Right cardiac atrium (tissue), 5 donors: ENCODE results near the gene EEF1A2. TPM values are rescaled to one million over a fixed set of nuclear protein-coding genes. Genes with fewer than 3 reads are reported as not detected.
A peak's percentile ranks its signal among the peaks of the same experiment; 100 is the strongest.

Source experiments
- ATAC-seq, 2 donors: fragments of 200-7000 bp; cut with Tn5 transposase; one replicate each; pipeline versions ENCODE4 v1.8.0 to v1.9.1; 2020; ENCODE audit warnings: moderate library complexity in 2 of 2, mild to moderate bottlenecking in 1 of 2
- DNase-seq, 3 donors: peaks; one replicate each; pipeline ENCODE4 v3.0.0-alpha.2; 2020
- H3K27ac ChIP-seq: one replicate; pipeline ENCODE4 v1.5.1; 2013; ENCODE audit warnings: mild to moderate bottlenecking, low read length, control low read depth, moderate library complexity
- H3K27me3 ChIP-seq: one replicate; pipeline ENCODE4 v1.6.1; 2013; ENCODE audit not compliant: control insufficient read depth, insufficient read depth
- H3K4me1 ChIP-seq: one replicate; pipeline ENCODE4 v1.6.1; 2013; ENCODE audit warnings: low read length; ENCODE audit not compliant: control insufficient read depth, insufficient read depth
- H3K4me3 ChIP-seq: one replicate; pipeline ENCODE4 v1.5.1; 2013; ENCODE audit warnings: low read length, control low read depth
- H3K9me3 ChIP-seq: one replicate; pipeline ENCODE4 v1.6.1; 2013; ENCODE audit warnings: low read length; ENCODE audit not compliant: control insufficient read depth
- WGBS: extraction: QIAGEN DNeasy Blood & Tissue Kit; methylation state at CpG from one replicate; pipeline ENCODE4 v1.1.7; 2013; 5-methylcytosine and 5-hydroxymethylcytosine counted together
- intact Hi-C, 4 donors: fragments of 100-400 bp; cut with DNase I; formaldehyde crosslinking; loops; one replicate each; pipeline versions ENCODE4 v1.11.0 to v1.14.0; 2022 to 2023
- long read RNA-seq, 4 donors: library from polyadenylated mRNA; unstranded; transcript quantifications; one replicate each; pipeline ENCODE4 v2.0.0, GENCODE V29; 2020 to 2021
- polyA plus RNA-seq: library from polyadenylated mRNA; stranded (reverse); fragments of 200-250 nt; gene quantifications from one replicate; pipeline ENCODE4 v1.2.3, GENCODE V29; 2013
- total RNA-seq, 4 donors: library from RNA; stranded (reverse); fragmentation: NEBNext Ultra II Directional; extraction: Animal tissue kit (Norgen Biotek cat#: 25700); gene quantifications; one replicate each; pipeline ENCODE4 v1.2.1, GENCODE V29; 2021
- donor health status: healthy with polysubstance abuse.
- donor health status: DM: no; HTN: yes; CAD: no.
- donor health status: DM: no; HTN: no; CAD: no.
- donor health status: DM: no; HTN: yes; CAD: no; lungs with severe emphysema.
- donor health status: DM: yes; HTN: yes; CAD: no.

EEF1A2 gene
- total RNA-seq (1,000 to 10,000 TPM in 1 of 4 donors, 100 to 1,000 TPM in 3; 701 to 1,033 (median 894) TPM), polyA plus RNA-seq (952 TPM)
- long read RNA-seq, donor 1, transcript EEF1A2-201 (8 exons, 2,014 nt) = major isoform, 1,624 of 1,965 reads
- long read RNA-seq, donor 1, partial matches to known transcripts = 276 of 1,965 reads
- long read RNA-seq, donor 1, other reads (novel, unspliced or antisense) = 65 of 1,965 reads
- long read RNA-seq, donor 2, transcript EEF1A2-201 (8 exons, 2,014 nt) = major isoform, 941 of 1,086 reads
- long read RNA-seq, donor 2, partial matches to known transcripts = 110 of 1,086 reads
- long read RNA-seq, donor 2, other reads (novel, unspliced or antisense) = 35 of 1,086 reads
- long read RNA-seq, donor 3, partial matches to known transcripts = 6 of 11 reads
- long read RNA-seq, donor 3, other reads (novel, unspliced or antisense) = 2 of 11 reads
- long read RNA-seq, donor 4, transcript EEF1A2-201 (8 exons, 2,014 nt) = major isoform, 1,328 of 1,555 reads
- long read RNA-seq, donor 4, partial matches to known transcripts = 186 of 1,555 reads
- long read RNA-seq, donor 4, other reads (novel, unspliced or antisense) = 41 of 1,555 reads

DNA sequence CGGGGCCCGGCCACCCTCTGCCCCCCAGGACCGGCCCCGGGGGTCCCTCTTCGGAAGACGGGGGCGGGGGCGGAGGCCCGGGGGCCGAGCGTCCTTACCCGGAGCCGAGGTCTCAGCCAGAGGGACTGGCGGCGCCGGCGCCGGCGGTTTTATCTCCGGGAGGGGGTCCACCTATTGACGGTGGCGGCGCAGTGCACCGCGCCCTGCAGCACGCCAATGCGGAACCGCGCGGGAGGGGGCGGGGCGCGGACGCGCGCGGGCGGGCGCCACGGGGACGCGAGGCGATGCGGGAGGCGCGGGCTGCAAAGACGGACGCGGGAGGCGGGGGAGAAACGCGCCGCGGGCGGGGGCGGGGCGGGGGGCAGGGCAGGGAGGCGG is at the start of gene EEF1A2:
Gene EEF1A2 (minus strand): TSS at position 124 of the 378 bp plus-strand sequence. CDS start 1,320 bp downstream, outside the sequence.
- peaks cover 3% of the 10 kb centered on the region for H3K4me1 ChIP-seq
- peak in 1 of 2 donors; percentile 1 for ATAC-seq
- H3K4me3 ChIP-seq = peak within 1 kb of the TSS; percentile 71
- peak within 1 kb of the TSS; percentile 53 for H3K27ac ChIP-seq
- peak; percentile 58 to 89 (median 85) for DNase-seq
- intact Hi-C loops = no loop called here
- no peaks in the 10 kb centered on the region for H3K27me3 ChIP-seq
- no peaks in the 10 kb centered on the region for H3K9me3 ChIP-seq
- under 1% methylated on average over 57 of the region's 58 CpGs for WGBS

DNA sequence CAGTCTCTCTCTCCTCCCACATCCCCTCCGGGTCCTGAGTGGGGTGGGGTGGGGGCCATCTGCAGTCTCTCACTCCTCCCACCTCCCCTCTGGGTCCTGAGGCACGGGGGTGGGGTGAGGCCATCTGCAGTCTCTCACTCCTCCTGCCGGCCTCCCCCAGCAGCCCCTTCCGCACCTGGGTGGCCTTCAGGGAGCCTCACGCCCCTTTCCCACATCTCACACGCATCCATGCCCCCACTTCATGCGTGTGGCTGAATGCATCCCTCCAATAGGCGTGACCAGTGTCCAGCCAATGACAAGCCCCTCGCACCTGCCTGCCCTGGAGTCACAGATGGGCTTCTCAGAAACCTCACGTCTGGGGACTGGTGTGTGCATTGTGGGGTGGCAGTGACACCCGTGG is 49.7 kb upstream of the EEF1A2 start:
- WGBS = 42% methylated on average over 11 of the region's 11 CpGs
- Histone ChIP-seq H3K4me3 (no peak overlapping the region), H3K9me3 (no peaks in the 10 kb centered on the region), H3K27me3 (no peaks in the 10 kb centered on the region), H3K4me1 (no peaks in the 10 kb centered on the region), H3K27ac (no peak overlapping the region)
- intact Hi-C loops = loop anchor here in 1 of 4 donors (10.0 kb wide), 1 partner anchor 206 kb away; no protein-coding TSS in a partner anchor
- no peak for ATAC-seq
- DNase-seq = no peak

DNA sequence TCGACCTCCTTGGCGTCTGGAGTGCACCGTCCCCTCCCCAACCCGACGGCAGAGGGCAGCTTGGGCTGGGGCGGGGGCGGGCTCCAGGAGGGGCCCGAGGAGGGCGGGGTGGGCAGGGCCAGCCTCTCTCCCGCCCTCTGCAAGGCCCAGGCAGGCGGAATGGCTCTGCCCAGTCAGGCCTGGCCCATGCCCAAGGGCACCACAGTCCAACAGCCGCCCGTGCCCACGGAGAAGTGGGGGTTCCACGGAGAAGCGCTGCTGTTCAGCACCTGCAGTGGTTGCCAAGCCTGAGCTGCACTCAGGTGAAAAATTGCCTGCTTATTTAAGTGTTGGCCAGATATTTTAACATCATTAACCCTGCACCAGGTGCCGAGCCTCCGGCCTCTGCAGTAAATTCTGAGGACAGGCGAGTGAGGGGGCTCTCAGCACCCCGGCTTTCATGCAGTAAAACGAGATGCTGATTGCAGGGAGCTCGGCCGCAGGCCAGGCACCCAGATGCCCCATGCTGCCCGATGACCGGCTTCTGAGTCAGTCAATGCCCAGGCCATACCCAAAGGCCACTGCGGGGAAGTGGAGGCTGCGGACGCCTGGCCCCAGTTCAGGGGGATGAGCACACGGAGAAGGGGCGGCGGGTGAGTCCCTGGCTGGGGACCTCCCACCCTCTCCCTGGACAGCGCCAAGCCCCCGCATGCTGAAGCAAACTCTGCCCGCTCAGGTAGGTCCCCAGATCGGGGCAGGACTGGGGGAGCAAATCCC is 49.0 kb upstream of the EEF1A2 start, which contains the start of gene SRMS:
Gene SRMS (minus strand): TSS at position 25 of the 756 bp plus-strand sequence. CDS start 286 bp downstream, outside the sequence.
- Histone ChIP-seq H3K9me3 (no peaks in the 10 kb centered on the region), H3K27ac (no peak within 1 kb of the TSS), H3K4me1 (no peaks in the 10 kb centered on the region), H3K27me3 (no peaks in the 10 kb centered on the region), H3K4me3 (no peak within 1 kb of the TSS)
- intact Hi-C loops = loop anchor here in 1 of 4 donors (10.0 kb wide), 1 partner anchor 207 kb away; no protein-coding TSS in a partner anchor
- 52% methylated on average over 35 of the region's 35 CpGs for WGBS
- no peak for ATAC-seq
- DNase-seq = no peak

DNA sequence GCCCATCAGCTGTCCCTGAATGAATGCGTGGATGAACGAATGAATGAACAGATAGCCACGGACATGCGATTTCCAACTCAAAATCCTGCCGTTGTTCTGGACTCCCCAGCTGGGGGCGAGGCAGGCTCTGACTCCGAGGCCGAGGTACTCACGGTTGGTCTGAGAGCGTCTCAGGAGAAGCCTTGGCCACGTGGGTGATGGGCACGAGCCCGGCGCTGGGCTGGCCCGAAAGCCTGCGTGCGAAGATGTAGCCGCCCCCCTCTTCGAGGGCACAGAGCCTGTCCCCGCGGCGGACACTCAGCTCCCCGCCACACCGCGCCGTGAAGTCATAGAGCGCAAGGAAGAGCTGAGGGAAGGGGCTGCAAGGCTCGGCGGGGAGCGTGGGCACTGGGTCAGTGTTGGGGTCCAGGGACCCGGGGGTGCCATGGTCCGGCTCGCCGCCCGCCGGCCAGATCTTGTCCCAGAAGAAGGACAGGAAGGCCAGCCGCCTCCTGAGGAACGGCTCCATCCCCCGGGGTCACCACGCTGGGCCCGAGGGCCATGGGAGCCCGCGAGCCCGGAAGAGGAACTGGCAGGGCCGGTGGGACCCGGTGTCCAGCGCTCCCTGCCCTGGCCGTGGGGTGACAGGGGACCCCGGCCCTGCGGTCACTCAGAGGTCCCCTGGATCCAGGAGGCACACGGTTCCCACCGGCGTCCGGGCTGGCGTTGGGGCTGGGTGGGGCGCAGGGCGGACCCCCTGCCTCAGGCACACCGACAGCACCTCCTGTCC is 48.3 kb upstream of the EEF1A2 start:
- Histone ChIP-seq H3K27me3 (no peaks in the 10 kb centered on the region), H3K27ac (no peak overlapping the region), H3K4me1 (no peaks in the 10 kb centered on the region), H3K4me3 (no peak overlapping the region), H3K9me3 (no peaks in the 10 kb centered on the region)
- WGBS = 46% methylated on average over 58 of the region's 58 CpGs
- ATAC-seq = no peak
- intact Hi-C loops = loop anchor here in 1 of 4 donors (10.0 kb wide), 1 partner anchor 208 kb away; no protein-coding TSS in a partner anchor
- no peak for DNase-seq

DNA sequence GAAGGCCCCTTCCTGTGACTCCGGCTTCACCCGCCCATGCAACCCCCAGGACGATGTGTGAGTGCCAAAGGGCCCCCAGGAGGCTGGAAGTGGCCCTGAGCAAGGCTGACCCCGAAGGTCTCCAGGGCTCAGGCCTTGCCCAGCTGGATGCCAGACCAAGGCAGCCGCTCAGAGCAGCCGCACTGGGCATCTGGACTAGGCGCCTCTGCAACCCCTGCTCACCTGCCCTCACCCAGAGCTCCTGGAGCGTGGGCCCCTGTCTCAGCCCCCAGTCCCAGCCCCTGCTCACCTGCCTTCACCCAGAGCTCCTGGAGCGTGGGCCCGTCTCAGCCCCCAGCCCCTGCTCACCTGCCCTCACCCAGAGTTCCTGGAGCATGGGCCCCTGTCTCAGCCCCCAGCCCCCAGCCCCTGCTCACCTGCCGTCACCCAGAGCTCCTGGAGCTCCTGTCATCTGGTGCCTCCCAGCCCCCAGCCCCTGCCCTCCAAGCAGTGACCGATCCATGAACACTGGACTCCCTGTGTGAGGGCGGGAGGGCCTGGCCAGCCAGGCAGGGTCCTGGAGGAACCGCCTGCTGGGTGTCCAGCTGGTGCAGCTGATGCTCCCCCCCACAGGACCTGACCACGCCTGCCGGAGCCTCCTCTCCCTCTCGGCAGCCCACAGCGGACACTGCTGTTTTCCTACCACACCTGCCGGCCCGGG is 47.5 kb upstream of the EEF1A2 start:
- H3K27me3 ChIP-seq = no peaks in the 10 kb centered on the region
- no peak overlapping the region for H3K27ac ChIP-seq
- no peaks in the 10 kb centered on the region for H3K9me3 ChIP-seq
- WGBS = 74% methylated on average over 20 of the region's 20 CpGs
- no peak for DNase-seq
- H3K4me1 ChIP-seq = no peaks in the 10 kb centered on the region
- ATAC-seq = no peak
- intact Hi-C loops = loop anchor here in 1 of 4 donors (10.0 kb wide), 1 partner anchor 208 kb away; no protein-coding TSS in a partner anchor
- H3K4me3 ChIP-seq = no peak overlapping the region

DNA sequence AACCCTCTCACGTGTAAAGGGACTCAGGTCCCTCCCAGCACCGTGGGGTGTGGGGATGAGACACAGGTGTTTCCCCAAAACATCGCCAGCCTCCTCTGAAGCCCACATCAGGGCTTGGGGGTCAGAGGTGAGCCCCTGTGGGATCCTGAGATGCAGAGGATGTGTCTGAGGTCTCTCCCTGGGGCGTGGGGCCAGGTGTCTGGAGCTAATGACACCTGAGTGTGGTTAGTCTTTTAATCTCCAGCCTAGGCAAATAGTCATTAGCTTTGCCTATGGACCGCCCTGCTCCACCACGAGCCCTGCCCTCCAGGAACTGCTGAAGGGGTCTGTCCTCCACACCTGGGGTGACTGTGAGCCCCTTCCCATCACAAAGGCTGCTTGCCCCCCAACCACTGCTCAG is 46.9 kb upstream of the EEF1A2 start:
- no peaks in the 10 kb centered on the region for H3K9me3 ChIP-seq
- no peak overlapping the region for H3K27ac ChIP-seq
- intact Hi-C loops = loop anchor here in 1 of 4 donors (10.0 kb wide), 1 partner anchor 209 kb away; no protein-coding TSS in a partner anchor
- H3K4me1 ChIP-seq = no peaks in the 10 kb centered on the region
- H3K27me3 ChIP-seq = no peaks in the 10 kb centered on the region
- H3K4me3 ChIP-seq = no peak overlapping the region
- no peak for ATAC-seq
- DNase-seq = no peak
- WGBS = 60% methylated on average over 6 of the region's 6 CpGs

DNA sequence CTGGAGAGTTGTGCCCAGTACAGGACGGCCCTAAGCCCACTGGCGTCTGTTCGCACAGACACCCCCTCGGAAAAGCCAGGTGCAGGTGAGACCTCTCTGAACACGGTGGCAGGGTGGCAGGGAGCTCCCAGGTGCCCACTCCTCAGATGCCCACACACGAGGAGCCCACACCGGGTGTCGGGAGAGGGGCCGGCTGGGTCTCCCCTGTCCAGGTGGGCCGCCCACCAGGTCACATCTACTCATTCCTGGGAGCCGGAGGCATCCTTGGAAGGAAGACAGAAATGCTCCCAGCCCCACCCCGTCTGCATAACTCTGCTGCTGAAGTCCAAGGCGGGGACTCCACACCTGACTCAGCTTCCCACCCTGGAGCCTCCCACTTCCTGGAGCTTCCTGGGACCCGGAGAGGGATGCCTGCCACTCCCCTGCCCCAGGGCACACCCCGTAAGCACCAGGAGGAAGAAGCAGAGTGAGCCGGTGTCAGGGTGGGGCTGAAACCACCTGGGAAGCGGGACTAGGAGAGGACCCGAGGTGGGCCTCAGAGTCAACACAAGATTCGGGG is 46.2 kb upstream of the EEF1A2 start:
- DNase-seq (no peak), ATAC-seq (no peak)
- WGBS = 69% methylated on average over 19 of the region's 19 CpGs
- intact Hi-C loops = loop anchor here in 1 of 4 donors (10.0 kb wide), 1 partner anchor 210 kb away; no protein-coding TSS in a partner anchor
- H3K4me1 ChIP-seq = no peaks in the 10 kb centered on the region
- no peaks in the 10 kb centered on the region for H3K9me3 ChIP-seq
- H3K4me3 ChIP-seq = no peak overlapping the region
- no peaks in the 10 kb centered on the region for H3K27me3 ChIP-seq
- no peak overlapping the region for H3K27ac ChIP-seq

DNA sequence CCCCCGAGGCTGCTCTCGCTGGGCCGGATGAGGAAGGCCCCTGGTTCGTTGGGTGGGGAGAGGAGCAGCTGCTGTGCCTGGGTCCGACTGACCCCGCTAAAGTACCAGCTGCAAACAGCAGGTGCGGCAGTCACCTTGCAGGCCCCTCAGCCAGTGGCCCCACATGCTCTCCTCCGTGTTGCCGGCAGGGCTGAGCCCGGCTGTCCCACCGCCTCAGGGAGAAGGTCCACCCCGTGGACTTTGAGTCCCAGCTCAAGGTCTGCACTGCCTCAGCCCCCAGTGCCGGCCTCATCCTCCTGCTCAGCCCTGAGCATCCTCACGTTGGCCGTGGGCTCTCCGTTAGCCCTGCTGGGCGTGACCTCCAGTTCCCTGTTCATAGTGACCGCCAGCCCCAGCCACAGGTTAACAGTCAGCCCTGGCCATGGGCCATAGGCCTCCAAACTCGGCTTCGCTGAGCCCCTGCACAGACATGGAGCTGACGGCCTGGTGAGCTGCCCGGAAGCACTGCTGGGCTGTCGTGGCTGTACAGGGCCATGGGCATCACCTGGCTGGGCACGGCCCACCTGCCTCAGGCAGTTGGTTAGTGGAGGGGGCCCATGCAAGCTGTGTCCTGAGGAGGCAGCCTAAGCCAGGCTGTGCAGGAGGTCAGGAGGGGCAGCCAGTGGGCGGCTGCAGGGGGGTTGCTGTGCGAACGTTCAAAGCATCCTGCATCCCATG is 45.5 kb upstream of the EEF1A2 start:
- no peak overlapping the region for H3K4me3 ChIP-seq
- WGBS = 69% methylated on average over 27 of the region's 27 CpGs
- no peaks in the 10 kb centered on the region for H3K27me3 ChIP-seq
- H3K9me3 ChIP-seq = no peaks in the 10 kb centered on the region
- no peak overlapping the region for H3K27ac ChIP-seq
- no peak for DNase-seq
- intact Hi-C loops = loop anchor here in 1 of 4 donors (10.0 kb wide), 1 partner anchor 210 kb away; no protein-coding TSS in a partner anchor
- no peak for ATAC-seq
- H3K4me1 ChIP-seq = no peaks in the 10 kb centered on the region

DNA sequence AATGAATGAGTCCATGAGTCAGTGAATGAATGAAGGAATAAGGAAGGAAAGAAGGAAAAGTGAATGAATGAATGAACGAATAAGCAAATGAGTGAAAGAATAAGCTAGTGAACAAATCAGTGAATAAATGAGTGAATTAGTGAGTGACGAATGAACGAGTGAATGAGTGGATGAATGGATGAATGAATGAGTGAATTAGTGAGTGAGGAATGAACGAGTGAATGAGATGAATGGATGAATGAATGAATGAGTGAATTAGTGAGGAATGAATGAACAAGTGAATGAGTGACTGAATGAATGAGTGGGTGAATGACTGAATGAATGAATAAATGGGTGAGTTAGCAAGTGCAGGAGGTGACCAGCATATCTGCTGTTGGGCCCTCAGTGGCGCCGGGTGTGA is 44.9 kb upstream of the EEF1A2 start:
- Histone ChIP-seq H3K27me3 (no peaks in the 10 kb centered on the region), H3K9me3 (no peaks in the 10 kb centered on the region), H3K27ac (no peak overlapping the region), H3K4me3 (no peak overlapping the region), H3K4me1 (no peaks in the 10 kb centered on the region)
- no peak for DNase-seq
- intact Hi-C loops = loop anchor here in 1 of 4 donors (10.0 kb wide), 1 partner anchor 211 kb away; no protein-coding TSS in a partner anchor
- no peak for ATAC-seq
- WGBS = 88% methylated on average over 6 of the region's 6 CpGs
